ENCODE results near the gene OR6M1. TPM values are rescaled to one million over a fixed set of nuclear protein-coding genes. Genes with fewer than 3 reads are reported as not detected.

OR6M1 gene
- total and polyA plus RNA-seq, 2 experiments from 2014 or later = not detected

DNA sequence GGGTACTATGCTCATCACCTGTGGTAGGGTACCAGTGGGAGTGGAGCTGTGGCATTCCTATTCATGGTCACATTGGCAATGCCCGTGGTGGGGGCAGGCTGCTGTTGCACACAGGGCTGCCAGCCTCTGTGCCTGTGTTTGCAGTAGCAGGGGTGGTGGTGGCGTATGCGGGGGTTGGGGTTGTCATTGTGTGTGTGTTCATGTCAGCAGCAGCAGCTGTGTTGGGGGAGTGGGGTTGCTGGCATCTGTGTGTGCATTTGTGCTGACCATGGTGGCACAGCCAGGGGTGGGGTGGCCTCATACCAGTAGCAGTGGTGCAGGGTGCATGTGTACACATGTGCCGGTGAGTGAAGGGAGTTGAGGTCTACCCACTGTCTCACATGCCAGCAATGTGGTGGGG, 45.0 kb upstream of the OR6M1 start:
- no peaks in the 10 kb centered on the region for H3K79me2 ChIP-seq (replicated peaks; ENCODE audit: insufficient read depth)
- H2AFZ ChIP-seq = no peak overlapping the region
- H3K9me2 ChIP-seq (ENCODE audit: insufficient read depth) = peaks cover 29% of the 10 kb centered on the region

DNA sequence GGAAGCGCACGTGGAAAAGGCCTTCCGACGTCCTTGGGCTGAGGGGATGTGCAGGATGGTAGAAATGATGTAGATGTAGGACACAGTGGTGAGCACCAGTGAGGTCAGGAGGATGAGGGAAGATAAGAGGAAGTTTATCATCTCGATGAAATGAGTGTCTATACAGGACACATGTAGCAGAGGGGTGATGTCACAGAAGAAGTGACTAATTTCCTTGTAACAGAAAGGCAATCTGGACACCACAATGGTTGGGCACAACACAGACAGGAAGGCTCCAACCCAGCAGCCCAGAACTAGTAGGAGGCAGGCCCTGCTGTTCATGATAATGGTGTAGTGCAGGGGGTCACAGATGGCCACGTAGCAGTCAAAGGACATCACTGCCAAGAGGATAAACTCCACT, 35.0 kb upstream of the OR6M1 start:
- H3K27ac ChIP-seq (ENCODE audit: low read depth) = no peak overlapping the region
- H3K4me3 ChIP-seq = no peak overlapping the region
- no peak overlapping the region for H2AFZ ChIP-seq
- H3K4me2 ChIP-seq = no peak overlapping the region
- no peak overlapping the region for H3K27ac Mint-ChIP-seq
- no peaks in the 10 kb centered on the region for H3F3A ChIP-seq (replicated peaks; ENCODE audit: low read depth)
- no peaks in the 10 kb centered on the region for H3K27me3 ChIP-seq (ENCODE audit: insufficient read depth)
- no peaks in the 10 kb centered on the region for H3K27me3 Mint-ChIP-seq (ENCODE audit: insufficient read depth, low read depth, poor library complexity)
- TF ChIP-seq, protein P1, sequence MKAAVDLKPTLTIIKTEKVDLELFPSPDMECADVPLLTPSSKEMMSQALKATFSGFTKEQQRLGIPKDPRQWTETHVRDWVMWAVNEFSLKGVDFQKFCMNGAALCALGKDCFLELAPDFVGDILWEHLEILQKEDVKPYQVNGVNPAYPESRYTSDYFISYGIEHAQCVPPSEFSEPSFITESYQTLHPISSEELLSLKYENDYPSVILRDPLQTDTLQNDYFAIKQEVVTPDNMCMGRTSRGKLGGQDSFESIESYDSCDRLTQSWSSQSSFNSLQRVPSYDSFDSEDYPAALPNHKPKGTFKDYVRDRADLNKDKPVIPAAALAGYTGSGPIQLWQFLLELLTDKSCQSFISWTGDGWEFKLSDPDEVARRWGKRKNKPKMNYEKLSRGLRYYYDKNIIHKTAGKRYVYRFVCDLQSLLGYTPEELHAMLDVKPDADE (IDR thresholded peaks at IDR 0.05) = no peak
- no peak for TF ChIP-seq ZNF331 (CRISPR knock-in tag; IDR thresholded peaks at IDR 0.05; ENCODE audit: low read depth)
- no peak for TF ChIP-seq POLR2AphosphoS5 (IDR thresholded peaks at IDR 0.05; ENCODE audit: low read depth)
- no peak for TF ChIP-seq JUNB (IDR thresholded peaks at IDR 0.05; ENCODE audit: unreplicated experiment)
- TF ChIP-seq CREB1 (CRISPR knock-in tag; IDR thresholded peaks at IDR 0.05; ENCODE audit: low read depth) = no peak
- no peaks in the 10 kb centered on the region; the same call in 2 of the 3 replicates for H3K9me3 Mint-ChIP-seq
- peaks cover 7% of the 10 kb centered on the region; the same call in 1 of the 2 replicates for H3K4me1 ChIP-seq (ENCODE audit: insufficient read depth)
- DNase-seq (ENCODE audit: low spot score) (no peak), ATAC-seq (no peak)
- H3K36me3 ChIP-seq (ENCODE audit: insufficient read depth) = no peaks in the 10 kb centered on the region
- no peak overlapping the region for H3K4me3 Mint-ChIP-seq
- peaks cover 8% of the 10 kb centered on the region; the same call in 2 of the 3 replicates for H3K4me1 Mint-ChIP-seq
- no peaks in the 10 kb centered on the region for H4K20me1 ChIP-seq (replicated peaks; ENCODE audit: insufficient read depth)
- no peaks in the 10 kb centered on the region for H3K9me2 ChIP-seq (ENCODE audit: insufficient read depth)
- no peaks in the 10 kb centered on the region for H3K36me3 Mint-ChIP-seq (ENCODE audit: low read depth)
- H3K79me2 ChIP-seq (replicated peaks; ENCODE audit: insufficient read depth) = no peaks in the 10 kb centered on the region

More for the DNA sequence above, 45.0 kb upstream of the OR6M1 start:
- peaks cover 13% of the 10 kb centered on the region for H3K4me1 Mint-ChIP-seq
- Histone ChIP-seq H3K36me3 (ENCODE audit: insufficient read depth) (no peaks in the 10 kb centered on the region), H3F3A (replicated peaks; ENCODE audit: low read depth) (no peaks in the 10 kb centered on the region), H3K4me3 (no peak overlapping the region), H3K27ac (ENCODE audit: low read depth) (no peak overlapping the region), H3K4me1 (ENCODE audit: insufficient read depth) (no peaks in the 10 kb centered on the region; the same call in 1 of the 2 replicates), H4K20me1 (replicated peaks; ENCODE audit: insufficient read depth) (no peaks in the 10 kb centered on the region), H3K4me2 (no peak overlapping the region), H3K27me3 (ENCODE audit: insufficient read depth) (no peaks in the 10 kb centered on the region)
- no peak for ATAC-seq
- H3K4me3 Mint-ChIP-seq = no peak overlapping the region
- H3K9me3 Mint-ChIP-seq = peaks cover 13% of the 10 kb centered on the region
- no peak for DNase-seq (ENCODE audit: low spot score)
- H3K27ac Mint-ChIP-seq = no peak overlapping the region
- TF ChIP-seq EZH2phosphoT487 (IDR thresholded peaks at IDR 0.05; ENCODE audit: unreplicated experiment) (no peak), POLR2AphosphoS5 (IDR thresholded peaks at IDR 0.05; ENCODE audit: low read depth) (no peak), STAT1 (IDR thresholded peaks at IDR 0.05; ENCODE audit: unreplicated experiment) (no peak)
- TF ChIP-seq, protein P2, sequence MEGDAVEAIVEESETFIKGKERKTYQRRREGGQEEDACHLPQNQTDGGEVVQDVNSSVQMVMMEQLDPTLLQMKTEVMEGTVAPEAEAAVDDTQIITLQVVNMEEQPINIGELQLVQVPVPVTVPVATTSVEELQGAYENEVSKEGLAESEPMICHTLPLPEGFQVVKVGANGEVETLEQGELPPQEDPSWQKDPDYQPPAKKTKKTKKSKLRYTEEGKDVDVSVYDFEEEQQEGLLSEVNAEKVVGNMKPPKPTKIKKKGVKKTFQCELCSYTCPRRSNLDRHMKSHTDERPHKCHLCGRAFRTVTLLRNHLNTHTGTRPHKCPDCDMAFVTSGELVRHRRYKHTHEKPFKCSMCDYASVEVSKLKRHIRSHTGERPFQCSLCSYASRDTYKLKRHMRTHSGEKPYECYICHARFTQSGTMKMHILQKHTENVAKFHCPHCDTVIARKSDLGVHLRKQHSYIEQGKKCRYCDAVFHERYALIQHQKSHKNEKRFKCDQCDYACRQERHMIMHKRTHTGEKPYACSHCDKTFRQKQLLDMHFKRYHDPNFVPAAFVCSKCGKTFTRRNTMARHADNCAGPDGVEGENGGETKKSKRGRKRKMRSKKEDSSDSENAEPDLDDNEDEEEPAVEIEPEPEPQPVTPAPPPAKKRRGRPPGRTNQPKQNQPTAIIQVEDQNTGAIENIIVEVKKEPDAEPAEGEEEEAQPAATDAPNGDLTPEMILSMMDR (conservative IDR thresholded peaks at IDR 0.05; ENCODE audit: low read depth in 2 of 2) = no peak
- TF ChIP-seq, protein P1 (IDR thresholded peaks at IDR 0.05) = no peak
- H3K36me3 Mint-ChIP-seq (ENCODE audit: low read depth) = peaks cover 20% of the 10 kb centered on the region
- peaks cover 6% of the 10 kb centered on the region for H3K27me3 Mint-ChIP-seq (ENCODE audit: insufficient read depth, low read depth, poor library complexity)
